GM18502 (cell line): ENCODE results near the gene SPN.
"Not testable (repeated sequence)": the region's sequence is repeated elsewhere in the genome, so short reads cannot be mapped to it uniquely, and the experiment has no call there.

Experiments used
- ATAC-seq: cut with Tn5 transposase; IDR thresholded peaks from one replicate; pipeline ENCODE4 v1.9.1; 2021; ENCODE audit warnings: mild to moderate bottlenecking; ENCODE audit not compliant: unreplicated experiment, poor library complexity

SPN gene

GRCh38 chr16:29644973-29645693, 17.9 kb upstream of the SPN start:
- ATAC-seq = no peak

GRCh38 chr16:29645694-29646187, 17.3 kb upstream of the SPN start:
- no peak for ATAC-seq

GRCh38 chr16:29646947-29647346, 16.1 kb upstream of the SPN start:
- ATAC-seq = no peak

- no peak for ATAC-seq
Observed at GRCh38 chr16:29649588-29650494, 13.2 kb upstream of the SPN start.

- no peak for ATAC-seq
Observed at GRCh38 chr16:29650771-29651170, 12.3 kb upstream of the SPN start.

GRCh38 chr16:29651774-29652349, 11.2 kb upstream of the SPN start:
- ATAC-seq = no peak

GRCh38 chr16:29653471-29653870, 9.6 kb upstream of the SPN start:
- ATAC-seq = no peak

GRCh38 chr16:29653890-29654289, 9.2 kb upstream of the SPN start:
- ATAC-seq = not testable (repeated sequence)

GRCh38 chr16:29656688-29657523, 6.1 kb upstream of the SPN start:
- no peak for ATAC-seq

GRCh38 chr16:29658705-29659104, 4.3 kb upstream of the SPN start:
- no peak for ATAC-seq

- no peak for ATAC-seq
Observed at GRCh38 chr16:29662000-29662728, 883 bp upstream of the SPN start.

- no peak for ATAC-seq
Observed at GRCh38 chr16:29662729-29663015, 375 bp upstream of the SPN start.

GRCh38 chr16:29663807-29664090, 702 bp downstream of the SPN start:
- no peak for ATAC-seq

- no peak for ATAC-seq
Observed at GRCh38 chr16:29664091-29664921, 1.3 kb downstream of the SPN start.

GRCh38 chr16:29665294-29666077, 2.4 kb downstream of the SPN start:
- no peak for ATAC-seq

- not testable (repeated sequence) for ATAC-seq
Observed at GRCh38 chr16:29667322-29667610, 4.2 kb downstream of the SPN start.

- ATAC-seq = no peak
Observed at GRCh38 chr16:29667755-29668154, 4.7 kb downstream of the SPN start.

GRCh38 chr16:29668267-29668666, 5.2 kb downstream of the SPN start:
- no peak for ATAC-seq

GRCh38 chr16:29673501-29673900, 10.5 kb downstream of the SPN start:
- no peak for ATAC-seq
